Measurements from ENCODE around the gene LPAR1.

LPAR1 gene

GRCh38 chr9:111040494-111040893 is 2.2 kb upstream of the LPAR1 start:
- no peak for ATAC-seq

GRCh38 chr9:111039231-111039906 is 1.1 kb upstream of the LPAR1 start:
- no peak for ATAC-seq
- TF ChIP-seq ZNF70 (CRISPR knock-in tag; IDR thresholded peaks at IDR 0.05) (no peak), ZNF565 (CRISPR knock-in tag; conservative IDR thresholded peaks at IDR 0.05; ENCODE audit: low read depth) (no peak), TOX (CRISPR knock-in tag; IDR thresholded peaks at IDR 0.05; ENCODE audit: borderline replicate concordance) (no peak), SNAI2 (CRISPR knock-in tag; IDR thresholded peaks at IDR 0.05) (no peak), GLIS3 (CRISPR knock-in tag; IDR thresholded peaks at IDR 0.05) (no peak), CSDC2 (CRISPR knock-in tag; IDR thresholded peaks at IDR 0.05) (no peak), ZFP30 (CRISPR knock-in tag; IDR thresholded peaks at IDR 0.05) (no peak), CSRNP3 (CRISPR knock-in tag; IDR thresholded peaks at IDR 0.05) (no peak), ISL1 (CRISPR knock-in tag; IDR thresholded peaks at IDR 0.05) (no peak), RARB (CRISPR knock-in tag; IDR thresholded peaks at IDR 0.05) (no peak)
- TF ChIP-seq, protein P1, sequence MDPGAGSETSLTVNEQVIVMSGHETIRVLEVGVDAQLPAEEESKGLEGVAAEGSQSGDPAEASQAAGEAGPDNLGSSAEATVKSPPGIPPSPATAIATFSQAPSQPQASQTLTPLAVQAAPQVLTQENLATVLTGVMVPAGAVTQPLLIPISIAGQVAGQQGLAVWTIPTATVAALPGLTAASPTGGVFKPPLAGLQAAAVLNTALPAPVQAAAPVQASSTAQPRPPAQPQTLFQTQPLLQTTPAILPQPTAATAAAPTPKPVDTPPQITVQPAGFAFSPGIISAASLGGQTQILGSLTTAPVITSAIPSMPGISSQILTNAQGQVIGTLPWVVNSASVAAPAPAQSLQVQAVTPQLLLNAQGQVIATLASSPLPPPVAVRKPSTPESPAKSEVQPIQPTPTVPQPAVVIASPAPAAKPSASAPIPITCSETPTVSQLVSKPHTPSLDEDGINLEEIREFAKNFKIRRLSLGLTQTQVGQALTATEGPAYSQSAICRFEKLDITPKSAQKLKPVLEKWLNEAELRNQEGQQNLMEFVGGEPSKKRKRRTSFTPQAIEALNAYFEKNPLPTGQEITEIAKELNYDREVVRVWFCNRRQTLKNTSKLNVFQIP (CRISPR knock-in tag; IDR thresholded peaks at IDR 0.05; ENCODE audit: borderline replicate concordance, low read depth) = no peak

More at GRCh38 chr9:111040494-111040893, 2.2 kb upstream of the LPAR1 start:
- TF ChIP-seq ZNF70 (CRISPR knock-in tag; IDR thresholded peaks at IDR 0.05) (no peak), ZFP30 (CRISPR knock-in tag; IDR thresholded peaks at IDR 0.05) (no peak), GLIS3 (CRISPR knock-in tag; IDR thresholded peaks at IDR 0.05) (no peak), ESRRG (CRISPR knock-in tag; IDR thresholded peaks at IDR 0.05) (no peak), TCF4 (CRISPR knock-in tag; IDR thresholded peaks at IDR 0.05; ENCODE audit: borderline replicate concordance) (no peak), TOX (CRISPR knock-in tag; IDR thresholded peaks at IDR 0.05; ENCODE audit: borderline replicate concordance) (no peak), ARNTL (CRISPR knock-in tag; IDR thresholded peaks at IDR 0.05; ENCODE audit: borderline replicate concordance, low read depth) (no peak), TSHZ2 (CRISPR knock-in tag; IDR thresholded peaks at IDR 0.05) (no peak), OSR1 (CRISPR knock-in tag; IDR thresholded peaks at IDR 0.05) (no peak), ZNF565 (CRISPR knock-in tag; conservative IDR thresholded peaks at IDR 0.05; ENCODE audit: low read depth) (no peak), ZFP3 (CRISPR knock-in tag; IDR thresholded peaks at IDR 0.05) (no peak), CSRNP3 (CRISPR knock-in tag; IDR thresholded peaks at IDR 0.05) (no peak), CREB5 (CRISPR knock-in tag; IDR thresholded peaks at IDR 0.05; ENCODE audit: low read depth) (no peak), ZC3H10 (CRISPR knock-in tag; IDR thresholded peaks at IDR 0.05) (no peak), PPARA (CRISPR knock-in tag; IDR thresholded peaks at IDR 0.05; ENCODE audit: borderline replicate concordance) (no peak)
- TF ChIP-seq, protein P2, sequence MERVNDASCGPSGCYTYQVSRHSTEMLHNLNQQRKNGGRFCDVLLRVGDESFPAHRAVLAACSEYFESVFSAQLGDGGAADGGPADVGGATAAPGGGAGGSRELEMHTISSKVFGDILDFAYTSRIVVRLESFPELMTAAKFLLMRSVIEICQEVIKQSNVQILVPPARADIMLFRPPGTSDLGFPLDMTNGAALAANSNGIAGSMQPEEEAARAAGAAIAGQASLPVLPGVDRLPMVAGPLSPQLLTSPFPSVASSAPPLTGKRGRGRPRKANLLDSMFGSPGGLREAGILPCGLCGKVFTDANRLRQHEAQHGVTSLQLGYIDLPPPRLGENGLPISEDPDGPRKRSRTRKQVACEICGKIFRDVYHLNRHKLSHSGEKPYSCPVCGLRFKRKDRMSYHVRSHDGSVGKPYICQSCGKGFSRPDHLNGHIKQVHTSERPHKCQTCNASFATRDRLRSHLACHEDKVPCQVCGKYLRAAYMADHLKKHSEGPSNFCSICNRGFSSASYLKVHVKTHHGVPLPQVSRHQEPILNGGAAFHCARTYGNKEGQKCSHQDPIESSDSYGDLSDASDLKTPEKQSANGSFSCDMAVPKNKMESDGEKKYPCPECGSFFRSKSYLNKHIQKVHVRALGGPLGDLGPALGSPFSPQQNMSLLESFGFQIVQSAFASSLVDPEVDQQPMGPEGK (CRISPR knock-in tag; IDR thresholded peaks at IDR 0.05; ENCODE audit: borderline replicate concordance) = no peak
- TF ChIP-seq, protein P1 (CRISPR knock-in tag; IDR thresholded peaks at IDR 0.05; ENCODE audit: borderline replicate concordance, low read depth) = no peak
